HEK293 (cell line): Measurements from ENCODE around the gene GPRIN2.

ENCODE experiments used
- CTCF ChIA-PET: fragments of 350-600 bp; formaldehyde crosslinking; extraction: SDS; loops from one replicate; lab custom pipeline; 2021; ENCODE audit warnings: antibody characterized with exemption; lab: Yijun Ruan, JAX
- POLR2A ChIA-PET: fragments of 300-600 bp; formaldehyde crosslinking; extraction: SDS; loops from one replicate; lab custom pipeline; 2020; ENCODE audit warnings: antibody characterized with exemption, inconsistent platforms; lab: Yijun Ruan, JAX
- H3K27ac ChIP-seq: fragments of 200-500 bp; sonication (Bioruptor generic); 2 replicates; pipeline ENCODE4 v1.5.1; 2014; ENCODE audit warnings: low read depth, low read length, control low read depth, inconsistent platforms; ENCODE audit errors: extremely low read depth
- H3K36me3 ChIP-seq, 2 experiments: fragments of 200-500 bp in 1 of 2; sonication (Bioruptor generic) in 1 of 2; 1 replicate in 1 of 2; 2 replicates in 1 of 2; pipeline ENCODE4 v1.5.1; 2014 to 2017; ENCODE audit warnings: inconsistent platforms in 2 of 2, low read length in 2 of 2; ENCODE audit not compliant: control insufficient read depth in 2 of 2, insufficient read depth in 1 of 2
- H3K4me1 ChIP-seq: fragments of 200-500 bp; sonication (Bioruptor generic); 2 replicates; pipeline ENCODE4 v1.5.1; 2014; ENCODE audit warnings: mild to moderate bottlenecking, low read length, inconsistent platforms; ENCODE audit not compliant: control insufficient read depth, insufficient read depth
- H3K4me3 ChIP-seq: 2 replicates; pipeline ENCODE4 v1.5.1; 2011; ENCODE audit warnings: low read depth, mild to moderate bottlenecking, control low read depth, low read length, moderate library complexity
- H3K9me3 ChIP-seq: fragments of 200-500 bp; sonication (Bioruptor generic); 2 replicates; pipeline ENCODE4 v1.5.1; 2014; ENCODE audit warnings: low read depth, low read length, inconsistent platforms; ENCODE audit not compliant: control insufficient read depth, insufficient read depth
- KLF1 ChIP-seq: fragments of 450-650 bp; formaldehyde crosslinking; IDR thresholded peaks from 2 replicates; pipeline ENCODE4 v1.5.1; 2016; ENCODE audit warnings: missing biosample characterization, missing genetic modification characterization
- KLF10 ChIP-seq: fragments of 450-650 bp; IDR thresholded peaks from 2 replicates; pipeline ENCODE4 v1.5.1; 2018; ENCODE audit warnings: missing biosample characterization, mild to moderate bottlenecking, missing genetic modification characterization
- MYNN ChIP-seq: fragments of 450-650 bp; formaldehyde crosslinking; IDR thresholded peaks from 2 replicates; pipeline ENCODE4 v1.5.1; 2016; ENCODE audit warnings: missing biosample characterization, missing genetic modification characterization, borderline replicate concordance
- PRDM1 ChIP-seq: fragments of 450-650 bp; formaldehyde crosslinking; IDR thresholded peaks from 2 replicates; pipeline ENCODE4; 2016; ENCODE audit warnings: missing biosample characterization, missing genetic modification characterization
- RBAK ChIP-seq: fragments of 450-650 bp; formaldehyde crosslinking; IDR thresholded peaks from 2 replicates; pipeline ENCODE4 v1.5.1; 2016; ENCODE audit warnings: missing biosample characterization, missing genetic modification characterization
- SCRT1 ChIP-seq: fragments of 450-650 bp; formaldehyde crosslinking; IDR thresholded peaks from 2 replicates; pipeline ENCODE4 v1.5.1; 2016; ENCODE audit warnings: missing biosample characterization, missing genetic modification characterization, borderline replicate concordance
- ZBTB20 ChIP-seq: fragments of 450-650 bp; formaldehyde crosslinking; IDR thresholded peaks from 2 replicates; pipeline ENCODE4 v1.5.1; 2016; ENCODE audit warnings: missing biosample characterization, missing genetic modification characterization
- ZBTB21 ChIP-seq: fragments of 450-650 bp; formaldehyde crosslinking; IDR thresholded peaks from 2 replicates; pipeline ENCODE4 v1.5.1; 2017; ENCODE audit warnings: missing biosample characterization, missing genetic modification characterization
- ZBTB48 ChIP-seq: fragments of 450-650 bp; formaldehyde crosslinking; IDR thresholded peaks from 2 replicates; pipeline ENCODE4 v1.5.1; 2016; ENCODE audit warnings: missing biosample characterization, missing genetic modification characterization
- ZNF112 ChIP-seq: fragments of 450-650 bp; formaldehyde crosslinking; IDR thresholded peaks from 2 replicates; pipeline ENCODE4 v1.5.0; 2017; ENCODE audit warnings: missing biosample characterization, missing genetic modification characterization
- ZNF138 ChIP-seq: fragments of 450-650 bp; formaldehyde crosslinking; IDR thresholded peaks from 2 replicates; pipeline ENCODE4 v1.5.1; 2016; ENCODE audit warnings: missing biosample characterization, missing genetic modification characterization, borderline replicate concordance
- ZNF214 ChIP-seq: fragments of 450-650 bp; formaldehyde crosslinking; IDR thresholded peaks from 2 replicates; pipeline ENCODE4 v1.5.1; 2017; ENCODE audit warnings: missing biosample characterization, mild to moderate bottlenecking, missing genetic modification characterization, borderline replicate concordance
- ZNF37A ChIP-seq: fragments of 450-650 bp; IDR thresholded peaks from 2 replicates; pipeline ENCODE4 v1.5.1; 2018; ENCODE audit warnings: missing biosample characterization, missing genetic modification characterization
- ZNF398 ChIP-seq: fragments of 450-650 bp; formaldehyde crosslinking; IDR thresholded peaks from 2 replicates; pipeline ENCODE4 v1.5.1; 2017; ENCODE audit warnings: missing biosample characterization, missing genetic modification characterization
- ZNF513 ChIP-seq: fragments of 450-650 bp; IDR thresholded peaks from 2 replicates; pipeline ENCODE4 v1.5.1; 2018; ENCODE audit warnings: missing biosample characterization, missing genetic modification characterization
- ZNF521 ChIP-seq: fragments of 450-650 bp; formaldehyde crosslinking; IDR thresholded peaks from 2 replicates; pipeline ENCODE4 v1.5.1; 2017; ENCODE audit warnings: missing biosample characterization, mild to moderate bottlenecking, missing genetic modification characterization
- ZNF610 ChIP-seq: fragments of 450-650 bp; formaldehyde crosslinking; IDR thresholded peaks from 2 replicates; pipeline ENCODE4 v1.5.1; 2016; ENCODE audit warnings: missing biosample characterization, missing genetic modification characterization, borderline replicate concordance
- ZNF626 ChIP-seq: fragments of 450-650 bp; sonication (Bioruptor Pico); formaldehyde crosslinking; IDR thresholded peaks from 2 replicates; pipeline ENCODE4 v1.5.1; 2018; ENCODE audit warnings: missing biosample characterization, missing genetic modification characterization, inconsistent platforms
- ZNF747 ChIP-seq: fragments of 450-650 bp; formaldehyde crosslinking; IDR thresholded peaks from 2 replicates; pipeline ENCODE4 v1.5.1; 2016; ENCODE audit warnings: missing biosample characterization, missing genetic modification characterization
- ZNF843 ChIP-seq: fragments of 450-650 bp; formaldehyde crosslinking; IDR thresholded peaks from 2 replicates; pipeline ENCODE4 v1.5.1; 2016; ENCODE audit warnings: missing biosample characterization, missing genetic modification characterization
- ZXDB ChIP-seq: fragments of 450-650 bp; formaldehyde crosslinking; IDR thresholded peaks from 2 replicates; pipeline ENCODE4 v1.5.1; 2016; ENCODE audit warnings: missing biosample characterization, missing genetic modification characterization

GPRIN2 gene

GRCh38 chr10:46542567-46543465 is 13.6 kb downstream of the GPRIN2 start:
- H3K36me3 ChIP-seq, result no peaks in the 10 kb centered on the region
- H3K4me3 ChIP-seq, result no peak overlapping the region
- H3K4me1 ChIP-seq, result no peaks in the 10 kb centered on the region
- TF ChIP-seq KLF1 (tag by site-specific recombination) (no peak), PRDM1 (tag by site-specific recombination) (no peak), ZXDB (no peak), ZNF398 (tag by site-specific recombination) (no peak), ZNF513 (tag by site-specific recombination) (no peak), ZBTB20 (tag by site-specific recombination) (no peak), ZNF112 (no peak), MYNN (no peak), RBAK (tag by site-specific recombination) (no peak), ZNF843 (tag by site-specific recombination) (no peak), ZNF626 (tag by site-specific recombination) (no peak), ZNF747 (tag by site-specific recombination) (no peak), ZBTB48 (tag by site-specific recombination) (no peak), ZNF37A (no peak)
- ChIA-PET POLR2A (no interaction called here), CTCF (interaction anchor here (1.0 kb wide), 1 partner anchor 11 kb away, joined by 3 read pairs; no protein-coding TSS in a partner anchor)
- no peak overlapping the region for H3K27ac ChIP-seq
- H3K9me3 ChIP-seq, result no peaks in the 10 kb centered on the region

GRCh38 chr10:46541735-46542566 is 14.5 kb downstream of the GPRIN2 start:
- Histone ChIP-seq H3K4me3 (no peak overlapping the region), H3K4me1 (no peaks in the 10 kb centered on the region), H3K27ac (no peak overlapping the region), H3K9me3 (no peaks in the 10 kb centered on the region), H3K36me3 (no peaks in the 10 kb centered on the region)
- ChIA-PET CTCF (no interaction called here), POLR2A (no interaction called here)
- TF ChIP-seq ZNF138 (tag by site-specific recombination), result no peak
- no peak for TF ChIP-seq ZNF214
- TF ChIP-seq SCRT1 (tag by site-specific recombination), result no peak
- no peak for TF ChIP-seq ZNF521 (tag by site-specific recombination)
- no peak for TF ChIP-seq ZBTB21 (tag by site-specific recombination)
- no peak for TF ChIP-seq ZNF610 (tag by site-specific recombination)
- TF ChIP-seq KLF10 (tag by site-specific recombination), result no peak
